CD4-positive, alpha-beta T cell treated with Interleukin-21 for 1 hour (primary cell): ENCODE results near the gene ACAP1.
"Not testable (repeated sequence)": the region's sequence is repeated elsewhere in the genome, so short reads cannot be mapped to it uniquely, and the experiment has no call there.

Source experiments
- DNase-seq: peaks from one replicate; pipeline ENCODE4 v3.0.0-alpha.2; 2020

Gene ACAP1

DNA sequence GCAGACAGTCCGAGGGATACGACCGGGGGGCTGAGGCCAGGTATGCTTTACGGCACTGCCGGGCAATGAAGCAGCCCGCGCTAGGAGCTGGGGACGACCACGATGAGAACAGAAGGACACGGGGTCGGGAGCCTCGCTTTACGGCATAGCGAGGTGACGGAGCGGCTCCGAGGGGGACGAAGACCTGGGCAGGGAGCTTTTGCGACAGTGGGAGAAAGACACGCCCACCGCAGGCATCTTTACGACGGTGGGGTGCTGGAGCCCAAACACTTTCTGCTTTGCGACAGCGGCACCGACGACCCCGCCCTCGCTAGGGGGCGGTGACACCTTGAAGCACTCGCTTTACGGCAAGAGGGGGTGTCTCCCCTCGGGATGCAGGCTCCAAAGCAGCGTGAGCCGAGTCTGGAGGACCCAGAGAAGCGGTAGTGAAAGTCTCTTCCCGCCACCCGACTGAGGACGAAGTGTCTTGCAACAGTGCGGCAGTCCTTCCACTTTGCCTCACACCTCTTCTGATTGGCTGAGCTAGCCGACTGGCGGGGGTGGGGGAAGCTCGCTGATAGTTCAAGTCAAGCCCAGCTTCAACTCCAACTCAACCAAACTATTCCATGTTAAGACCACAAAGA lies 6.8 kb upstream of the ACAP1 start:
- peak; percentile 98 for DNase-seq

DNA sequence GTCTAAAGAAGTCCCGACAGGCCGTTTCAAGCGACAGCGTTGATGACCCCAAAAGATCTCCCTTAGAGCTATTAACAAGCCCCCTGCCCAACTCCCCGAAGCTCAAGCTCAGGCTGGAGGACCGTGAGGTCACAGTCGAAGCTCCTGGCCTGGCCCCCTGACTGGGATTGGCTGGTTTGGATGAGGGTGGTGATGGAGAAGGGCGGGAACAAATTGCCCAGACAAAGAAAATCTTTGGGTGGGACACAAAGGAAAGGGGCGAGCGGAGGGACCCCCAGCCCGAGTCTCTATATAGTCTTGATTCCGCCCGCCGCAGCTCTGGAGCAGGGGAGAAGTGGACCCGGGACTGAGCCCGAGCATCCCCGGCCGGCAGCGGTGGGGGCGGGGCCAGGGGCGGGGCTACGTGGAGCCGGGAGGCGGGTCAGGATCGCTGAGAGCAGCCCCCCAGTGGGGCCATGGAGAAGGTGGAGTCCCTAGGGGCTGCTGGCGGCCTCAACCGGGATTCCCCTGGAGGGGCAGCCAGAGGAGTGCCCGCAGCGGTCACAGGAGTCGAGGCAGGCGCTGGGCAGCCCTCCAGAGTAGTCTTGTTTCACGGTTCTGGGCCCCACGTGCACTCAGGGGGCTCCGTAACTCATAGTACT lies 6.2 kb upstream of the ACAP1 start:
- DNase-seq = peak; percentile 86

DNA sequence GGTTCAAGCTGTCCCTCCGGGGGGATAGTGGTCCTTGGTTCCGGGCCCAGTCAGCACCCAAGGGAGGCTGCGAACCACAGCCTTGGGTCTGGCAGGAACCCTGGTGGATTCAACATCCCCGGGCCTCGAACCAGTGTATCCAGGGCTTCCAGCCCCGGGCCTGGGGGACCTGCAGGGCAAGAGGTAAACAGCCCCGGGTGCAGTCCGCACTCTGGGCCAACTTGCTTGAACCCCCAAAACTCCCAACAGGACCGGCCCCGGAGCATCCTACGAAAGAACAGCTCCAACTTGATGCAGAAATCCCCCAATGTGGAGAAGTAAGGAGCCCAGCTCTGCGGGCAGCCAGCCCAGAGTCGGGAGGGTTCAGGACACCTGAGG lies 5.7 kb upstream of the ACAP1 start:
- DNase-seq = no peak

DNA sequence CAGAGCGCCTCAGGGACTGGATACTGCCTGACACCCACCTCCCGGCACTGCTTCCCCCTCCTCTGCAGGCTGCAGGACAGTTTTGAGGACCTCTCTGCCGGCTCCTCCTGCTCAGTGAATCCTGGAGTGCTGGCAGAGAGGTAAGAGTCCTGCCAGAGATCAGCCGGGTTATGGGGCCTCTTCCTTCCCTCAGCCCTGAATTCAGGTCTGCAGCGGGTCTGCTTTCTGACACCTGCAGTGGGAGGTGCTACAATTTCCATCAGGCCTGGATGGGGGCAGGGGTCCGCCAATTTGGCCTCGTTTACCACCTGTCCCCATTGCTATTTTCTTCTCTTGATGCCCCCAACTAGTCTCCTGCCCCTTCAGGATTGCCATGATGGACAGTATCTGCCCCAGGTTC lies 4.2 kb upstream of the ACAP1 start:
- no peak for DNase-seq

DNA sequence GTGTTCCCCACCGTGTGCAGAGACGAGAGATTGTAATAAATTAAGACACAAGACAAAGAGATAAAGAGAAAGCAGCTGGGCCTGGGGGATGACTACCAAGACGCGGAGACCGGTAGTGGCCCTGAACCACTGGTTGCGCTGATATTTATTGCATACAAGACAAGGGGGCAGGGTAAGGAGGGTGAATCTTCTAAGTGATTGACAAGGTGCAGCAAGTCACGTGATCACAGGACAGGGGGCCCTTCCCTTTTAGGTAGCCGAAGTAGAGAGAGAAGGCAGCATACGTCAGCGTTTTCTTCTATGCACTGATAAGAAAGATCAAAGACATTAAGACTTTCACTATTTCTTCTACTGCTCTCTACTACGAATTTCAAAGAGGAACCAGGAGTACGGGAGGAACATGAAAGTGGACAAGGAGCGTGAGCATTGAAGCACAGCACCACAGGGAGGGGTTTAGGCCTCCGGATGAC lies 3.7 kb upstream of the ACAP1 start:
- peak; percentile 73 for DNase-seq

DNA sequence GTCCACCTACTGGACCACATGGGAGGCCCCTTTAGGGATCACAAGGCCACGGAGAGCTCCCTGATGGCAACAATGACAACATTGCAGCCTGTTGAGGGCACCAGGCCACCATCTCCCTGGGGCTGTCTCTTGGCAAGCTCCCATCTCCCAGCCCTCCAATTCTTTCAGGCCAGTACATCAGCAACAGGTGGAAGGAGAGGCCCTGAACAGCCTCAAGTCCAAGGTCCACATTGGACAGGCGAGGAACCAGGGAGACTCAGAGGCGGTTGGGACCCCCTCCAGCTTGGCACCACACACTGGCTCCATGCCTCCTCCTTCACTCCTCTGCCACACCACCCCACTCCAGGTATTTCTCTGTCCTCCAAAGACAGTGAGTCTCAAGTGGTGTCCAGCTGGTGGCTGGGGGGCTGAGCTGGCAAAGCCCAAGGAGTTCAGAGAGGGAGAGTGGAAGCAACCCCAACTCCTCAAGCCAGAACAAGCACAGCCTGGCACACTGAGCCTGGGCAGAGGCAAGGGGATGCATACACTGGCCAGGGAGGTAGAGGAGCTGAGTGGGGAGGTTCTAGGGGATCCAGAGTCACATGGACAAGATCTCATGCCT lies 1.3 kb upstream of the ACAP1 start:
- DNase-seq = no peak

DNA sequence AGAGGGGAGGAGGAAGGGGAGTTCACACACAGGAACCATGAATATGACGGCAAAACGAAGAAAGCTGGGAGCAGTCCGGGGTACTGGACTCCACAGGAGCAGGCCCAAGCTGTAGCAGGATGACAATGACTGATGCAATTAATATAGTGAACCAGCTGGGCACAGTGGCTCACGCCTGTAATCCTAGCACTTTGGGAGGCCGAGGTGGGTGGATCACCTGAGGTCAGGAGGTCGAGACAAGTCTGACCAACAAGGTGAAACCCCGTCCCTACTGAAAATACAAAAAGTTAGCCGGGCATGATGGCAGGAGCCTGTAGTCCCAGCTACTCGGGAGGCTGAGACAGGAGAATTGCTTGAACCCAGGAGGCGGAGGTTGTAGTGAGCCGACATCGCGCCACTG lies 564 bp upstream of the ACAP1 start:
- DNase-seq = not testable (repeated sequence)

DNA sequence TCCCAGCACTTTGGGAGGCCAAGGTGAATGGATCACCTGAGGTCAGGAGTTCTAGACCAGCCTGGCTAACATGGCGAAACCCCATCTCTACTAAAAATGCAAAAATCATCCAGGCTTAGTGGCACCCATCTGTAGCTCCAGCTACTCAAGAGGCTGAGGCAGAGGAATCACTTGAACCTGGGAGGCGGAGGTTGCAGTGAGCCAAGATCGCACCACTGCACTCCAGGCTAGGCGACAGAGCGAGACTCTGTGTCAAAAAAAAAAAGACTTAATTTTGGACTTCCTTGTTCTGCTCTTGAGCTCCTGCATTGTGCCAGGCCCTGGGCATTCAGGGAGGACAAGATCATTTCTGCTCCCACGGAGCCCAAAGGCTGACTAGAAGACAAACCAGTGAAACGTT lies 1.3 kb downstream of the ACAP1 start:
- DNase-seq = not testable (repeated sequence)

DNA sequence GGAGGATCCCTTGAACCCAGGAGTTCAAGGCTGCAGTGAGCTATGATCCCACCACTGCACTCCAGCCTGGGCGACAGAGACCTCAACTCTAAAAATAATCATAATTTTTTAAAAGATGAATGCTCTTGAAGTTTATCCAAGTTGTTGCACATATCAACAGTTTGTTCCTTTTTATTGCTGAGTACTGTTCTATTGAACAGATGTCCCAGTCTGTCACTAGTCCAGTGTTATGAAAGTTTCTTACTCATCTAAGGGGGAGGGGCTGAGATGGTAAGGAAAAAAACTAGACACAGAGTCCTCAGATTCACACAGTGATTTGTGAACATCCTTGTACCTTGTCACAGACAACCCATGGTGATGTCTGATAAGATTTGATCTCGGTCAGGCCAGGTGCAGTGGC lies 3.9 kb downstream of the ACAP1 start:
- DNase-seq = no peak

DNA sequence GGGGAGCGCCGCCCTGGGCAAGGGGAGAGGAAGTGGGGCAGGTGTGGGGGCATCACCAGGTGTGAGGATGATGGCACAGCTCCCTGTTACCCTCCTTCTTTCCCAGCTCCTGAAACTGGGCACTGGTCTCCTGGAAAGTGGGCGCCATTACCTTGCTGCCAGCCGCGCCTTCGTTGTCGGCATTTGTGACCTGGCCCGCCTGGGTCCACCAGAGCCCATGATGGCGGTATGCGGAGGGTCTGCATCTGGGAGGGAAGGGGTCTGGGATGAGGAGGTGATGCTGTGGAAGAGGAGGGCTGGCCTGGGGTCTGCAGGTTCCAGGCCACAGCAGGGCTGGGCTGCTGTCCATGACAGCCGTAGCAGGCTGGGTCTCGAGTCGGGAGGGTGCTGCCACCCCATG lies 5.5 kb downstream of the ACAP1 start:
- DNase-seq = no peak

DNA sequence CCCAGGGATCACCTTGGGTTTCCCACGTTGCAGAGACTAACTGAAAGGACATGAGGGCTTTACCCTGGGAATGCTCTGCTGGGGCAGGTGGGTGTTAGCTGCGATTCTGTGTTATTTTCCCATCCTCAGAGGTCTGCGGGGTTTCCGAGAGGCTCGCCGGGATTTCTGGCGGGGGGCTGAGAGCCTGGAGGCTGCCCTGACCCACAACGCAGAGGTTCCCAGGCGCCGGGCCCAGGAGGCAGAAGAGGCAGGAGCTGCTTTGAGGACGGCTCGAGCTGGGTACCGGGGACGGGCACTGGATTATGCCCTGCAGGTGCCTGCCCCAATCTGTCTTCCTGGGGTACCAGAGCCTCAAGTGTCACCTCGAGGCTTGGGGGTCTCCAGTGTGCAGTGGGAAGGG lies 6.9 kb downstream of the ACAP1 start:
- DNase-seq = no peak

DNA sequence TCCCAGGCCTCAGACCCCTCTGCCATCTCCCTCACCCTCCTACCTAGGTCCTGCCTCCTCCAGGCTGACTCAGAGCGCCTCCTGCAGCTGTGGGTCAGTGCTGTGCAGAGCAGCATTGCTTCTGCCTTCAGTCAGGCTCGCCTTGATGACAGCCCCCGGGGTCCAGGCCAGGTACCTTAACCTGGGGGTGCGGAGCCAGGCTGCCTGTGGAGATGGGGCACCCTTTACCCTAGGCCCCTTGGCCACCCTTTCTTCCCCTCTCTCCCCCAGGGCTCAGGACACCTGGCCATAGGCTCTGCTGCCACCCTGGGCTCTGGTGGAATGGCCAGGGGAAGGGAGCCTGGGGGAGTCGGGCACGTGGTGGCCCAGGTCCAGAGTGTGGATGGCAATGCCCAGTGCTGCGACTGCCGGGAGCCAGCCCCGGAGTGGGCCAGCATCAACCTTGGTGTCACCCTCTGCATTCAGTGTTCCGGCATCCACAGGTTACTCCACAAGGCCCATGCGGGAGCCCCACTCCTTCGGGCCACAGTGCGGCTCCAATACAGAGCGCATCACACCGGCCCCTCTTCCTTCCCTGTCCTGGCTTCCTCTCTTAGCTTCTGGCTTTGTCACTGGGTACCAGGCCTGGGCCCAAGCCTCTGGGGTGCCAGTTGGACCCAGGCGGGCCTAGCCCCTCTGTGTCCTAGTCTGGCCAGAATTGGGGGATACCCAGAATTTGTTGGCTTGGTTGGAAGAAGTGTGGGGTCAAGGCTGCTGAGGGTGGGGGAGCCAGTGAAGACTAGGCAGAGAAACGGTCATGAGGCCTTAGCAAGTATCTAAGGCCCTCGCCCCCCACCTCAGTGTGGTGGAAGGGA lies 10.7 kb downstream of the ACAP1 start:
- no peak for DNase-seq

DNA sequence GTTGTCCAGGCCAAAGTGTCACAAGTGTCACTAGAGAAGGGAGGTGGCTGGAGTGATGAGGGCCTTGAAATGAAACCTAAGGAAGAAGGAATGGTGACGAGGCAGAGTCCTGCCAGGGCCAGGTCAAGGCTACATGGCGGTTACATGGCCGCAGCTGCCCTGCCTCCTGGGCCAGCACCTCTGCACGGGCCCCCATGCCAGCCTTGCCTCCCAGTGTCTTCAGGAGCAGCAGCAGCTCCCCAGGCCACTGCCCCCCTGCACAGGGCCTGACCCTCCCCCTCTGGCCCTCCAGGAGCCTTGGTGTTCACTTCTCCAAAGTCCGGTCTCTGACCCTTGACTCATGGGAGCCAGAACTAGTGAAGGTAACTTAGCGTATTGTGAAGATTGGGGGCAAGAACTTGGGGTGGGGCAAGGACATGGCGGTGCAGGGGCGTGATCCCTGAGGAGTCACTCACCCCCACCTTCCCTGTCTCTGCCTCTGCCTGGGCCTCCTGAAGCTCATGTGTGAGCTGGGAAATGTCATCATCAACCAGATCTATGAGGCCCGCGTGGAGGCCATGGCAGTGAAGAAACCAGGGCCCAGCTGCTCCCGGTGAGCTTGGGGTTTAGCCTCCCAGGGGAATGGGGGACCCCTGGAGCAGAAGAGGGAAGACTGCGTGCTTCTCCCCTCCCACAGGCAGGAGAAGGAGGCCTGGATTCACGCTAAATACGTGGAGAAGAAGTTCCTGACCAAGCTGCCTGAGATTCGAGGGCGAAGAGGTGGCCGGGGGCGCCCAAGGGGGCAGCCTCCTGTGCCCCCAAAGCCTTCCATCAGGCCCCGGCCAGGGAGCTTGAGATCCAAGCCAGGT lies 11.5 kb downstream of the ACAP1 start:
- no peak for DNase-seq

DNA sequence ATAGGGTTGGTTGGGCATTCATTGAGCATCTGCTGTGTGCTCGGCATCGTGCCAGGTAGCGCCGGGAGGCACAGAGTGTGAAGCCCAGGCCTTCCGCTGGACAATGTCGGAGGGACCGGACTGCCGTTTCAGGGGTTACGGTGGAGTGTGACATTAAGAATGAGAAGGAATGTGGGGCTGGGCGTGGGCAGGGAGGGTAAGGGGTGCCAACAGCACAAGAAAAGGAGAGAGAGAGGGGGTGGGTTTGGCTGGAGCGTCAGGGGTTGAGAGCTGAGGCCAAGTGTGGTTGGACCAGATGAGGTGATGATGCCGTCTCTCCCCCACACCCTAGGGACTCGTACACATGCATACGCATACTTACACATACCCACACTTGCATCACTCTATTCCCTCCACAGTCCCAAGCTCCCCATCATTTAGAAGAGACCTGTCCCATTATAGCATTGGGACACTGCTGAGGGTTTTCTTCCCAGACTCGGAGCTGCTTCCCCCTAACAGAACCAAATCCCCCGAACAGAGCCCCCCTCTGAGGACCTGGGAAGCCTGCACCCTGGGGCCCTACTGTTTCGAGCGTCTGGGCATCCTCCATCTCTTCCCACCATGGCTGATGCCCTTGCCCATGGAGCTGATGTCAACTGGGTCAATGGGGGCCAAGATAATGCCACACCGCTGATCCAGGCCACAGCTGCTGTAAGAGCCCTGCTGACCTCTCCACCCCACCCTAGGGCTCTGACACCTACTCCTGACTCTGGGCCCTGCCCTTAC lies 12.3 kb downstream of the ACAP1 start:
- DNase-seq = no peak

DNA sequence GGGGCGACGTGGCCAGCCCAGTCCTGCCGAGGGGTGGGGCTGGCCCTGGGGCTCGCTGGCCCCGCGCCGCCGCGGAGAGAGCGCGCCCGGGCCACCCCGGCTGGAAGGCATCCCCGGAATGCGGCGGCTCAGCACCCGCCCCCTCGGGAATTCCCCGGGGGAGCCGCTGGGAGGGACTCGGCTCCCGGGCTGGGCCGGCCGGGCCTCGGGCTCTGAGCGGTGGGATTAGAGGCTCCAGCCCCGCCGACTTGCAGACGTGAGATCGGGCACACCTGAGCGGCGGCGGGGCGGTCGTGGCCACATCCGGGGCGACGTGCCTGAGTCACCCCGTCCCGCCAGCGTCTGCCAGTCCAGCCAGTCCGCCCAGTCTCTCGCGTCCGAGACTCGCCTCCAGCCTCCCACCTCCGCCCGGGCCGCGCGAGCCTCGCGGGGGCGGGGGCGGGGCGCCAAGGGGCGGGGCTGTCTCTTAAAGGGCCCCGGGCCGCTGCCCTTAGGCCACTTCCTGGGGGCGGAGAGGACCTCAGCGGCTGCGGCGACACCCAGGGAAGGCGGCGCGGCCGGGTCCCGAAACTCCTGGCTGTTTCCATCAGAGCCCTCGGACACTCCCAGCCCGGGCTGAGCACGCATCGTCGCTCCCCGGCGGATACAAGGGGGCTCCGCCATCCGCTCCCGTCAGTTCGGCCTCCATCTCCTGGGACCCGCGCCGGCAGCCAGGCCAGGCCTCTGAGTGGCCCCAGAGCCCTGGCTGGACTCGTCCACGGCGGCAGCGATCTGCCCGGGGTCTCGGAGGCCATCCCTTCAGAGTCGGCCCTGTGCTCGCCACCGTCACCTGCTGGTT lies 15.6 kb downstream of the ACAP1 start, which contains the start of gene KCTD11:
TSS of gene KCTD11 (plus strand) at position 498 of the 838 bp plus-strand sequence.
- DNase-seq = peak; percentile 83

DNA sequence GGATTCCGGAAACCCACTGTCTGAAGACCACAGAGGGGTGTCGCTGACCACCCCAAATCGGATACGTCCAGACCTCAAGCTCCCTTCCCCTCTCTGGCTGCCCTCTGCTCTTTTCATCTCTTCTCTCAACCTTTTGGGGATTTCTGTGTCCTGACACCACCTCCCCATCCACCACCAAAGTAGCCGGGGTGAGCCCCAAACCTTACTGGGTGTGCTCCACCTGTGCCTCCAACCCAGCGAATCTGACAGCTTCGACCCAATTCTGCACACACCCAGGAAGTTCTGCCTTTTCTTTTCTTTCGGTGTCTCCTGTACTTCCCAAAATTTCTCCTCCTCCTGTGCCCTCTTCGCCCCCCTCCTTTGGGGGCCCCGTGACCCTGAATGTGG lies 16.2 kb downstream of the ACAP1 start:
- peak; percentile 26 for DNase-seq

DNA sequence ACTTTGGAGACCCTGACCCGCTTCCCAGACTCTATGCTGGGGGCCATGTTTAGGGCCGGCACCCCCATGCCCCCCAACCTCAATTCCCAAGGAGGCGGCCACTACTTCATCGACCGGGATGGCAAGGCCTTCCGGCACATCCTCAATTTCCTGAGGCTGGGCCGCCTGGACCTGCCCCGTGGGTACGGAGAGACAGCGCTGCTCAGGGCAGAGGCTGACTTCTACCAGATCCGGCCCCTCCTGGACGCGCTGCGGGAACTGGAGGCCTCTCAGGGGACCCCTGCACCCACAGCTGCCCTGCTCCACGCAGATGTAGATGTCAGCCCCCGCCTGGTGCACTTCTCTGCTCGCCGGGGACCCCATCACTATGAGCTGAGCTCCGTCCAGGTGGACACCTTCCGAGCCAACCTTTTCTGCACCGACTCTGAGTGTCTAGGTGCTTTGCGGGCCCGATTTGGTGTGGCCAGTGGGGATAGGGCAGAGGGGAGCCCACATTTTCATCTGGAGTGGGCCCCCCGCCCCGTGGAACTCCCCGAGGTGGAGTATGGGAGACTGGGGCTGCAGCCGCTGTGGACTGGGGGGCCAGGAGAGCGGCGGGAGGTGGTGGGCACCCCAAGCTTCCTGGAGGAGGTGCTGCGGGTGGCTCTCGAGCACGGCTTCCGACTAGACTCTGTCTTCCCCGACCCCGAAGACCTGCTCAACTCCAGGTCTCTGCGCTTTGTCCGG lies 16.7 kb downstream of the ACAP1 start:
- DNase-seq = no peak

DNA sequence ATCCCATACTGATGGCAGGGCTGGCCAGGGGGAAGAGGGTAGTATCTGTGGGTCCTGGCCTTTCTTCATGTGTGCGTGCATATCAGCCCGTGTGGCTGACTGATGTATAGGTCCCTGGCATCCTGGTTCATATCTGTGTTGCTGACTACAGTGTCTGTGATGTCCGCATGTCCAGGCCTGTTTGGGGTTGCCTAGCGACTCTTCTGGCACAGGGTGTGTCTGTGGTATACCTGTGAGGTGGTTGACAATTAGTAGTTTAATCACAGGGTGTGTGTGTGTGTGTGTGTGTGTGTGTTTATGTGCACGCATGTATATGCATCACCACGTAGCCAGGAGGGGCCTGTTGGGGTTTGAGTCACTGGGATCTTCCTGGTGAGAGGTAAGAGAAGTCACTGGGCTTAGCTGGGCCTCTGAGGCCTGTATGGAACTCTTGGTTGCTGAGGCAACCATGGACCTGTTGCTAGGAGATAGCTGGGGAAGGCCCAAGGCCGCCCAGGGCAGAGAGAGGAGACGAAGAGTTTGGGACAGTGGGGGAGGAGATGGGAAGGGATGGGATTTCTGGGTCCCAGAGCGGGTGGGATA lies 18.0 kb downstream of the ACAP1 start:
- DNase-seq = peak; percentile 27

DNA sequence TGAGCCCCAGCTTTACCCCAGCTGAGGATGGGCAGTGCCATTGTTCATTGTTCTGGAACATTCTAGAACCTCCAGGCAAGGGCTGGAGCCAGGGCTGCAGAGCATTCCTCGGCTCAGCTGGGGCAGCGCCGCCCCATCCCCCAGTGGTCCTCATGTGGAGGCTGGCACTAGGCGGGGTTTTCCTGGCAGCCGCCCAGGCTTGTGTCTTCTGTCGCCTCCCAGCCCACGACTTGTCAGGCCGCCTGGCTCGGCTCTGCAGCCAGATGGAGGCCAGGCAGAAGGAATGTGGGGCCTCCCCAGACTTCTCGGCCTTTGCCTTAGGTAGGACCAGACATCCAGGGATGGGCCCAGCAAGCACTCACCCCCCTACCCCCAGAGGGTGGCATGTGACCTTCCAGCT lies 18.7 kb downstream of the ACAP1 start, which contains the start of gene TMEM95:
TSS of gene TMEM95 (plus strand) at position 104 of the 400 bp plus-strand sequence. CDS start at position 153, 49 bp downstream.
- DNase-seq = no peak

DNA sequence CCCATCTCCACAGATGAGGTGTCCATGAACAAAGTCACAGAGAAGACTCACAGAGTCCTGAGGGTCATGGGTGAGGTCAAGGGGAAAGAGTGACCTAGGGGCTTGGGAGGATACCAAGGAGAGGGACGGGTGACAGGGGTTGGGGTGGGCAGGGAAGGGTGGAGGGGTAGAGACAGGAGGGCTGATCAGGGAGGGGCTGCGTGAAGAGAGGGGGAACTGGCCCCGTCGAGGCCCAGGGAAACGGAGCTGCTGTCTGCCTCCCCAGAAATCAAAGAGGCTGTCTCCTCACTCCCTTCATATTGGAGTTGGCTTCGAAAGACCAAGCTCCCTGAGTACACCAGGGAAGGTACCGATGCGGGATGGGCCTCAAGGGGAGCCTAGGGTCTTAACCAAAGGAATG lies 19.2 kb downstream of the ACAP1 start:
- no peak for DNase-seq
